Measurements from ENCODE around the gene TXNDC11.

Gene TXNDC11

DNA sequence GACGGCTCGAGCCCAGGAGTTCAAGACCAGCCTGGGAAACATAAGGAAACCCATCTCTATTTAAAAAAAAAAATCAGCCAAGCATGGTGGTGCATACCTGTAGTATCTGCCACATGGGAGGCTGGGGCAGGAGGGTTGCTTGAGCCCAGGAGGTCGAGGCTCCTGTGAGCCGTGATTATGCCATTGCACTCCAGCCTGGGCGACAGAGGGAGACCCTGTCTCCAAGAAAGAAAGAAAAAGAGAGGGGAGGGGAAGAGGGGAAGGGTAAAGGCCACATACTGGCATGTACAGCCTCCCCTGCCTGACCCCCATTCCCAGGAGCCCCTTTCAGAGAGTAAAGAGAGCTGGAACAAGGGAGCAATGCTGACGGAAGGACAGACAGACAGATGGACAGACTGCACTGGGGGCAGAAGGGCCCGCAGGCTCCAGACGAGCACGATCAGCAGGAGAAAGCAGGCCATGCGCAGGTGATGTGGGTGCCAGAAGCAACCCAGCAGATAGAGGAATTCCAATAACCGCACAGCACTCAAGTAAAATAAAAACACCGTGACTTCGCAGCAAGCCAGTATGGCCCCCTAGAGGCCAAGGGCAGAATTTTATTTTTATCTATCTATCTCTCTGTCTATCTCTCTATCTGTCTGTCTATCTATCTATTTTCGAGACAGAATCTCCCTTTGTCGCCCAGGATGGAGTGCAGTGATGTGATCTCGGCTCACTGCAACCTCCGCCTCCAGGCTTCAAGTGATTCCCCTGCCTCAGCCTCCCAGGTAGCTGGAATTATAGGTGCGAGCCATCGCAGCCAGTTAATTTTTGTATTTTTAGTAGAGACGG lies 101.5 kb downstream of the TXNDC11 start:
- TF ChIP-seq, protein P1, sequence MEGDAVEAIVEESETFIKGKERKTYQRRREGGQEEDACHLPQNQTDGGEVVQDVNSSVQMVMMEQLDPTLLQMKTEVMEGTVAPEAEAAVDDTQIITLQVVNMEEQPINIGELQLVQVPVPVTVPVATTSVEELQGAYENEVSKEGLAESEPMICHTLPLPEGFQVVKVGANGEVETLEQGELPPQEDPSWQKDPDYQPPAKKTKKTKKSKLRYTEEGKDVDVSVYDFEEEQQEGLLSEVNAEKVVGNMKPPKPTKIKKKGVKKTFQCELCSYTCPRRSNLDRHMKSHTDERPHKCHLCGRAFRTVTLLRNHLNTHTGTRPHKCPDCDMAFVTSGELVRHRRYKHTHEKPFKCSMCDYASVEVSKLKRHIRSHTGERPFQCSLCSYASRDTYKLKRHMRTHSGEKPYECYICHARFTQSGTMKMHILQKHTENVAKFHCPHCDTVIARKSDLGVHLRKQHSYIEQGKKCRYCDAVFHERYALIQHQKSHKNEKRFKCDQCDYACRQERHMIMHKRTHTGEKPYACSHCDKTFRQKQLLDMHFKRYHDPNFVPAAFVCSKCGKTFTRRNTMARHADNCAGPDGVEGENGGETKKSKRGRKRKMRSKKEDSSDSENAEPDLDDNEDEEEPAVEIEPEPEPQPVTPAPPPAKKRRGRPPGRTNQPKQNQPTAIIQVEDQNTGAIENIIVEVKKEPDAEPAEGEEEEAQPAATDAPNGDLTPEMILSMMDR (IDR thresholded peaks at IDR 0.05; ENCODE audit: insufficient read depth, low read depth, low read length, missing control alignments): peak; percentile 78
- no peak overlapping the region for H3K4me3 ChIP-seq (ENCODE audit: low read length)
- peak; percentile 80 for DNase-seq (ENCODE audit: low read depth)

DNA sequence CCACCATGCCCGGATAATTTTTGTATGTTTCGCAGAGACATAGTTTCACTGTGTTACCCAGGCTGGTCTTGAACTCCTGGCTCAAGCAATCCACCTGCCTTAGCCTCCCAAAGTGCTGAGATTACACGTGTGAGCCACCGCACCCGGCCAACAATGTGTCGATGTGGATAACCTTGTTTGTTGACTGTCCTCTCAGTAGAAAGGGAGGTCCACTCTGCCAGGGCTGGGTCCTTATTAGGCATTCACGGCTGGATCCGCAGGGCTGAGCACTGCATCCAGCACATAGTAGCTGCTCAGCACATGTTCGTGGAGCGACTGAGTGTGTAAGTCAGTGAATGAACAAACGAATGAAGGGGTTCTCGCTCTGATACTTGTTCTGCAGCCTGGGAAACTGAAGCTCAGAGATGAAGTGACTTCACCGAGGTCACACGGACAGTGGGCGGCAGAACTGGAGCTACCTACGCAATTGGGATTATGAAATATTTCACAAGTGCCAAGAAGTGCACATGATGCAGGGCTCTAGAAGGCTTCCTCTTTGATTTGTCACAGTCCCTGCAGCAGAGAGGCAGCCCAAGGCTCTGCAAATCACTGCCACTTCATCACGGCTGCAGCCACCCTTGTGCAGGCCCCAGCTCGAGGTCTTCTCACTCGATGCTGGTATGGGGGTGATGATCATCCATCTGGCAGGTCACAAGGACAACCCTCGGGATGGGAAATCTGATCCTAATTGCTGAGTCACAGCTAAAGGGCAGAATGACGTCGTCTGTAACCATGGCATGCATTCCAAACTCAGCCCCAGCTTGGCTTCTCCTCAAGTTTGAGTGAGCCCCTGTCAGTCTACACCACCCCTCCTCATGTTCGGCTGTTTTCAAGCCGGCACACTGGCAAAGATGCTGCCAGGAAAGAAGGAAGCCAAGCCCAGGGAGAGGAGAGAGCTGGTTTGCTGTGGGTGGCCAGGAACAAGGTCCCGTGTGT lies 102.4 kb downstream of the TXNDC11 start:
- H3K4me3 ChIP-seq (ENCODE audit: low read length): no peak overlapping the region
- TF ChIP-seq, protein P1 (IDR thresholded peaks at IDR 0.05; ENCODE audit: insufficient read depth, low read depth, low read length, missing control alignments): no peak
- peak; percentile 97 for DNase-seq (ENCODE audit: low read depth)

DNA sequence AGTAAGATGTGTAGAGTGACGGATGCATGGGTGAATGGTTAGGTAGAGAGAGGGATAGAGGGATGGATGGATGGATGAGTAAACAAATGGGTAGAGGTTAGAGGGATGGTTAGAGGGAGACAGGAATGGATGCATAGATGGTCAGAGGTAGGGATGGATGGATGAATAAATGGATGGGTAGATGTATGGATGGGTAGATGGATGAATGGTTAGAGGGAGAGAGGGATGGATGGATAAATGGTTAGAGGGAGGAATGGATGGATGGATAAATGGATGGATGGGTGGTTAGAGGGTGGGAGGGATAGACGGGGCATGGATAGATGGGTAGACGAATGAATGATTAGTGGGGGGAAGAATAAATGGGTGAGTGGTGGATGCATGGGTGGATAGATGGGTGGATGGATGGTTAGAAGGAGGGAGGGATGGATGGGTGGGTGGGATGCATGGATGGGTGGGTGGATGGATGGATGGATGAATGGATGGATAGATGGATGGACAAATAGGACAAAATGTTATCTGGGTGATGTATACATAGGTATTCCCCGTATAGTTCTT lies 103.6 kb downstream of the TXNDC11 start:
- no peak overlapping the region for H3K4me3 ChIP-seq (ENCODE audit: low read length)
- DNase-seq (ENCODE audit: low read depth): no peak
- TF ChIP-seq, protein P1 (IDR thresholded peaks at IDR 0.05; ENCODE audit: insufficient read depth, low read depth, low read length, missing control alignments): no peak

DNA sequence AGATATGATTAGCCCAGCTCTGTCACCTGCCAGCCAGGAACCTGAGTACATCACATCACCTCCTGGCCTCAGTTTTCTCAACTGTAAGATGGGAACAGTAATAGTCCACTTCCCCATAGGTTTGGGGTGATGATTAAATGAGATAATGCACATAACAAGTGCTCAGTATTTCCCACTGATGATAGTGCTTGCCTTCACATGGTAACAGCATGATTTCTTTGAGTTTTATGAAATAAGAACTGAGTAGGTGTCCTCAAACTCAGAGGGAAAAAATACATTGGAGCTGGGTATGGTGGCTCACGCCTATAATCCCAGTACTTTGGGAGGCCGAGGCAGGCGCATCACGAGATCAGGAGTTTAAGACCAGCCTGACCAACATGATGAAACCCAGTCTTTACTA lies 104.5 kb downstream of the TXNDC11 start:
- H3K4me3 ChIP-seq (ENCODE audit: low read length): no peak overlapping the region
- DNase-seq (ENCODE audit: low read depth): no peak
- TF ChIP-seq, protein P1 (IDR thresholded peaks at IDR 0.05; ENCODE audit: insufficient read depth, low read depth, low read length, missing control alignments): no peak

DNA sequence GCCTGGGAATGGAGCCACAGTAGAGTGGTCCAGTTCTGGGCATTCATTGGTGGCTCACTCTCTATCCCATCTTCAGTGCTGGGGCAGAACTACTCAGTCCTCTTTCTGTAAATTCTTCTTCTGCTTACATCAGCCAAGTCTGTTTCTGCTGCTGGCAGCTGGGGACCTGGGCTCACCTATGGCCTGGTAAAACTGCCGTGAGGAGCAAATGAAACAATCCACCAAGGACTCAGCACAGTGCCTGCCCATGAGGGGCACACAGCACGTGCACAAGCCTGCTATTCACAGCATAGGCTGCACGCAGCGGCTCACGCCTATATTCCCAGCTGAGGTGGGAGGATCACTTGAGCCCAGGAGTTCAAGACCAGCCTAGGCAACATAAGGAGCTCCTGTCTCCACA lies 105.3 kb downstream of the TXNDC11 start:
- TF ChIP-seq, protein P1 (IDR thresholded peaks at IDR 0.05; ENCODE audit: insufficient read depth, low read depth, low read length, missing control alignments): no peak
- no peak overlapping the region for H3K4me3 ChIP-seq (ENCODE audit: low read length)
- no peak for DNase-seq (ENCODE audit: low read depth)

DNA sequence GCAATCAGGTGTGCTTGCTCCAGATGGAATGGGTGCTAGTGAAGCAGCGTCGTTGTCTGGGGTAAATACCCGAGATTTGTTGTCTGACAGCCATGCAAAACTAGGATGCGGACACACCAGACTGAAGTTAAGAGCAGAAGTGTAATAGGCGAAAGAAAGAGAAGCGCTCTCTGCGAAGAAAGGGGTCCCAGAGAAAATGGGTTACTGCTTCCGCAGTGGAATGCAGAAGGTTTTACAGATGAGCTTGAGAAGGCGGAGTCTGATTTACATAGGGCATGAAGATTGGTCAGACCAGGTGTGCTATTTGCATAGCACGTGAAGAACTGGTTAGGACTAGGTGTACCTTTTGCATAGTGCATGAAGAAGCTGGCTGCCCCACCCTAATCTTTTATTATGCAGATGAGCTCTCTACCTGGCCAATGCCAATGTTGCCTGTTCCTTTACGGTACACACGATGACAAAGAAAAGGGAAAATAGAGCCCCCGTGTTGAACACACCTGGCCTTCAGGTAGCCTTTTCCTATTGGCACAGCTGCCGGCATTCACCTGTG lies 106.4 kb downstream of the TXNDC11 start:
- H3K4me3 ChIP-seq (ENCODE audit: low read length): peak overlapping the region; percentile 39
- DNase-seq (ENCODE audit: low read depth): peak; percentile 98
- TF ChIP-seq, protein P1 (IDR thresholded peaks at IDR 0.05; ENCODE audit: insufficient read depth, low read depth, low read length, missing control alignments): no peak
